ENCODE measurements around the gene RANGAP1.

RANGAP1 gene

GRCh38 chr22:41203118-41203517 lies 82.9 kb downstream of the RANGAP1 start:
- Histone ChIP-seq H3K4me3 (IDR thresholded peaks at IDR 0.05; ENCODE audit: insufficient read depth, low read depth, low read length) (no peak overlapping the region), H3K4me1 (ENCODE audit: low read depth, poor library complexity, severe bottlenecking) (peaks cover 12% of the 10 kb centered on the region), H3K4me2 (no peak overlapping the region), H2AFZ (ENCODE audit: low read depth) (no peak overlapping the region), H3K27ac (no peak overlapping the region), H3K36me3 (ENCODE audit: insufficient read depth) (no peaks in the 10 kb centered on the region), H3K9ac (no peak overlapping the region), H3K79me2 (ENCODE audit: insufficient read depth, low read depth) (peaks cover 20% of the 10 kb centered on the region), H4K20me1 (ENCODE audit: insufficient read depth) (no peaks in the 10 kb centered on the region), H3K27me3 (ENCODE audit: insufficient read depth, low read depth) (peaks cover 14% of the 10 kb centered on the region)
- TF ChIP-seq CTCF (conservative IDR thresholded peaks at IDR 0.05; ENCODE audit: low read depth, low read length) = no peak

DNA sequence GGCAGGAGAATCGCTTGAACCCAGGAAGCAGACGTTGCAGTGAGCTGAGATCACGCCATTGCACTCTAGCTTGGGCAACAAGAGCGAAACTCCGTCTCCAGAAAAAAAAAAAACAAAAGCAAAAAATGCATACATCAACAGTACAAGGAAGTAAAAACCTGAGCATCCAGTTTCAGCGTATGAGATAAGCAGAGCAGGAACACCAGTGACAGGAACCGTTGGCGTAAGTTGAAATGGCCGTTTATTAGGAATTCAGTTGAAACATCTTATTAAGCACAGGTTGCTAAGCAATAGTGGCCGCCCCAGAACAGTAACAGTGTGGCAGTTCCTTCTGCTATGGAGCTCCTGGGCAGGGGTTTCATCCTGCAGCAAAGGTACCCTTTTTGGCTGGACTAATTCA lies 84.8 kb downstream of the RANGAP1 start:
- H3K9ac ChIP-seq = no peak overlapping the region
- H3K36me3 ChIP-seq (ENCODE audit: insufficient read depth) = no peaks in the 10 kb centered on the region
- H3K27me3 ChIP-seq (ENCODE audit: insufficient read depth, low read depth) = peaks cover 17% of the 10 kb centered on the region
- TF ChIP-seq CTCF (conservative IDR thresholded peaks at IDR 0.05; ENCODE audit: low read depth, low read length) = no peak
- H4K20me1 ChIP-seq (ENCODE audit: insufficient read depth) = no peaks in the 10 kb centered on the region
- peaks cover 16% of the 10 kb centered on the region for H3K4me1 ChIP-seq (ENCODE audit: low read depth, poor library complexity, severe bottlenecking)
- H3K4me3 ChIP-seq (IDR thresholded peaks at IDR 0.05; ENCODE audit: insufficient read depth, low read depth, low read length) = no peak overlapping the region
- H3K4me2 ChIP-seq = no peak overlapping the region
- no peak overlapping the region for H2AFZ ChIP-seq (ENCODE audit: low read depth)
- no peak overlapping the region for H3K27ac ChIP-seq
- H3K79me2 ChIP-seq (ENCODE audit: insufficient read depth, low read depth) = peaks cover 9% of the 10 kb centered on the region

DNA sequence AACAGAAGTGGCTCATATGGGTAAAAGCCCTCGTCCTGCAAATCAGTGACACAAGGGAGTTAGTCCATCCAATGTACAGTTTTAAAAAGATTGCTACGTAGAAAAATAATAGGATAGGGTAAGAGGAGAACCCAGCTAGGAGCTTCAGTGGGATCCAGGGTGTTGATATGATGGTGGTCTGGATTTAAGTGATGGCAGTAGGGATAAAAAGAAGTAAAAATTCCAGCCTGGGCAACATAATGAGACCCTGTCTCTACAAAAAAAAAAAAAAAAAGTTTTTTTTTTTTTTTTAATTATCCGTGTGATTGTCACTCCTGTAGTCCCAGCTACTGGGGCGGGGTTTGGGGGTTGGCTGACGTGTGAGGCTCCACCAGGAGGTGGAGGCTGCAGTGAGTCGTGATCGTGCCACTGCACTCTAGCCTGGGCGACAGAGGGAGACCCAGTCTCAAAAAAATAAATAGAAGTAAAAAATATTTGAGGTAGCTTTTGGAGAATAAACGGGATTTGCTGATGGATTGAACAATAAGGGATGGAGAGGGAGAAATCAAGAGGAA lies 87.9 kb downstream of the RANGAP1 start:
- Histone ChIP-seq H3K79me2 (ENCODE audit: insufficient read depth, low read depth) (no peaks in the 10 kb centered on the region), H4K20me1 (ENCODE audit: insufficient read depth) (no peaks in the 10 kb centered on the region), H3K4me3 (IDR thresholded peaks at IDR 0.05; ENCODE audit: insufficient read depth, low read depth, low read length) (no peak overlapping the region), H3K27me3 (ENCODE audit: insufficient read depth, low read depth) (peaks cover 11% of the 10 kb centered on the region), H2AFZ (ENCODE audit: low read depth) (peak overlapping the region; percentile 95), H3K4me1 (ENCODE audit: low read depth, poor library complexity, severe bottlenecking) (peaks cover 14% of the 10 kb centered on the region), H3K9ac (peak overlapping the region; percentile 24; the same call in 1 of the 2 replicates), H3K36me3 (ENCODE audit: insufficient read depth) (no peaks in the 10 kb centered on the region), H3K4me2 (peak overlapping the region; percentile 94), H3K27ac (no peak overlapping the region)
- no peak for TF ChIP-seq CTCF (conservative IDR thresholded peaks at IDR 0.05; ENCODE audit: low read depth, low read length)

DNA sequence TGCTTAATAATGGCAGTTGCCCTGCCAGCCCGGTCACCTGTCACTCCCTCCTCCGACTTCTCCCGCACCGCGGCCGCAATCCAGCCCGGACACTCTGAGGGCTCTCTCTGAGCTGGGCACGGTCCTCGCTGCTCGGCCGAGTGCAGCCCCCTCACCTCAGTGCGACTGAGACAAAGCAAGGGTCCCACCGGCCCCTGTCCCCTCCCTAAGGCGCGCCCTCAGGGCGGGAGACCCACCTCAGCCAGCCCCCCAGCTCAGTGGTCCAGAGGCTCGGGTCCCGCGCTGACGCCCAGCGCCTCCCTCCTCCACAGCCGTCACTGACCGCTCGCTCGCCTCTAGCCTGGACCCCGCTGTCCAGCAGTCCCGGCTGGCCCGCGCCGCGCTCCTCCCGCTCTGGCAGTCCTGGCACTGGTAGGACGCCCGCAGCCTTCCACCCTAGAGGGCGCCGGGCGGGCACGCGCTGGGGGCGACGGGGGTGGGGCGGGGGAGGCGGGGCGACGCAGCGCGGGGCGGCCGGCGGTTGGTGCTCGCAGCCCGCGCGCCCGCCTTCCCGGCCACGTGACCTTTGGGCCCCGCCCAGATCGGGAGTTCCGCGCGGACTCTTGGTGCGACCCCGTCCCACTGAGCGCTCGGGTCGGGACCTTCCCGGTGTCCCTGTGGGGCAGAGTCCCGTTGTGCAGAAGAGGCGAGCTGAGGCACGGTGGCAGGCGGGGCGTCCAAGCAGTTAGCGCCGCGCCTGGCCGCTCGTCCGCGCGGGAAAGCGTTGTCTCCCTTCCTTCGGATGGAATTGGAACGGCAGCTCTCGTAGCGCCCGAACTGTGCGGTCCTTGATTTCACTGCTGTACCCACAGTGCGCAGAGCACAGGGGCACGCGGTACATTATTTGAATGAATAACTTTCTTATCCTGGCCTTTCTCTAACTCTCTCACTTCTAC lies 88.7 kb downstream of the RANGAP1 start:
- Histone ChIP-seq H3K36me3 (ENCODE audit: insufficient read depth) (no peaks in the 10 kb centered on the region), H3K79me2 (ENCODE audit: insufficient read depth, low read depth) (no peaks in the 10 kb centered on the region), H3K4me3 (IDR thresholded peaks at IDR 0.05; ENCODE audit: insufficient read depth, low read depth, low read length) (no peak overlapping the region), H3K27me3 (ENCODE audit: insufficient read depth, low read depth) (peaks cover 10% of the 10 kb centered on the region), H4K20me1 (ENCODE audit: insufficient read depth) (no peaks in the 10 kb centered on the region), H3K4me1 (ENCODE audit: low read depth, poor library complexity, severe bottlenecking) (peaks cover 14% of the 10 kb centered on the region), H2AFZ (ENCODE audit: low read depth) (peak overlapping the region; percentile 95), H3K4me2 (peak overlapping the region; percentile 94), H3K27ac (no peak overlapping the region), H3K9ac (peak overlapping the region; percentile 24; the same call in 1 of the 2 replicates)
- no peak for TF ChIP-seq CTCF (conservative IDR thresholded peaks at IDR 0.05; ENCODE audit: low read depth, low read length)

All from KMS-11 (cell line).